ENCODE results near the gene CLEC2A. TPM values are rescaled to one million over a fixed set of nuclear protein-coding genes. Genes with fewer than 3 reads are reported as not detected.

Gene CLEC2A
- total and polyA plus RNA-seq, 9 of the 15 experiments (the other 6 are each of a cell fraction or from before 2014, with no cell fraction given): not detected

GRCh38 chr12:9936591-9936990 is 4.4 kb upstream of the CLEC2A start:
- in situ Hi-C loops (cut with MboI) (loop anchor here (10.0 kb wide), 1 partner anchor 102 kb away; no protein-coding TSS in a partner anchor), intact Hi-C loops (cut with micrococcal nuclease) (loop anchor here (10.0 kb wide), 1 partner anchor 58 kb away; the partner anchor contains the start of gene CLEC1B)
- FAIRE-seq (no peak), DNase-seq (ENCODE audit: extremely low read depth in 1 of 4, low spot score in 3 of 4) (no peak), ATAC-seq (no peak)
- no peaks in the 10 kb centered on the region for H3K36me3 ChIP-seq (ENCODE audit: control insufficient read depth, insufficient read depth, low read length)
- 10% methylated on average over 10 of the region's 10 CpGs for WGBS (ENCODE audit: insufficient coverage, low coverage, missing lambda C conversion rate)
- no peaks in the 10 kb centered on the region; a peak in 1 of 5 replicates for H3K27me3 ChIP-seq (ENCODE audit: control insufficient read depth in 2 of 2, insufficient read depth in 2 of 2, low read length in 2 of 2)
- H2AFZ ChIP-seq (ENCODE audit: low read depth, low read length): peak overlapping the region; percentile 68; the same call in 1 of the 2 replicates
- no peak overlapping the region for H3K27ac ChIP-seq (ENCODE audit: extremely low read depth, low read depth, low read length)
- ChIA-PET CTCF (ENCODE audit: low intra/inter-chr PET ratio) (no interaction called here), POLR2A (interaction anchor here (0.7 kb wide), 1 partner anchor 158 kb away, joined by 3 read pairs; no protein-coding TSS in a partner anchor)
- BruUV-seq (replicated peaks): no TSS peak
- H3K4me2 ChIP-seq (ENCODE audit: insufficient read depth, low read length): no peak overlapping the region
- H4K20me1 ChIP-seq (replicated peaks; ENCODE audit: control insufficient read depth, insufficient read depth, low read length): no peaks in the 10 kb centered on the region
- H3K79me2 ChIP-seq (ENCODE audit: control insufficient read depth, insufficient read depth, low read length): no peaks in the 10 kb centered on the region
- no peak overlapping the region for H3K9ac ChIP-seq (ENCODE audit: insufficient read depth in 1 of 2, low read depth in 2 of 2, low read length in 2 of 2)
- H3K9me3 ChIP-seq (replicated peaks; ENCODE audit: control insufficient read depth, insufficient read depth, low read depth, low read length): no peaks in the 10 kb centered on the region
- no peaks in the 10 kb centered on the region for H3K4me1 ChIP-seq (replicated peaks in 1 of 2; ENCODE audit: control insufficient read depth in 2 of 2, insufficient read depth in 2 of 2, low read length in 2 of 2)
- TF ChIP-seq L3MBTL2 (IDR thresholded peaks at IDR 0.05) (peak; percentile 35; the same call in 1 of the 2 replicates), HNRNPUL1 (IDR thresholded peaks at IDR 0.05; ENCODE audit: low read length) (no peak)
- no peak overlapping the region for H3K4me3 ChIP-seq
- no peaks in the 10 kb centered on the region for H3K9me1 ChIP-seq (ENCODE audit: control insufficient read depth, insufficient read depth, low read length)

- intact Hi-C loops (cut with micrococcal nuclease) (loop anchor here (10.0 kb wide), 1 partner anchor 60 kb away; the partner anchor contains the start of gene CLEC1B), in situ Hi-C loops (cut with MboI) (loop anchor here (10.0 kb wide), 1 partner anchor 100 kb away; no protein-coding TSS in a partner anchor)
- 20% methylated on average over 2 of the region's 2 CpGs for WGBS (ENCODE audit: insufficient coverage, low coverage, missing lambda C conversion rate)
- TF ChIP-seq KDM1A (IDR thresholded peaks at IDR 0.05): no peak
- TF ChIP-seq KLF1 (tag; IDR thresholded peaks at IDR 0.05): no peak
- no peak for TF ChIP-seq CEBPZ (IDR thresholded peaks at IDR 0.05; ENCODE audit: borderline replicate concordance, low read depth, low read length)
- TF ChIP-seq ZNF408 (CRISPR knock-in tag; IDR thresholded peaks at IDR 0.05; ENCODE audit: low read depth): no peak
- TF ChIP-seq MITF (IDR thresholded peaks at IDR 0.05): no peak
- no peak for TF ChIP-seq HINFP (tag; conservative IDR thresholded peaks at IDR 0.05; ENCODE audit: low read depth)
- no peak for TF ChIP-seq ZNF140 (CRISPR knock-in tag; IDR thresholded peaks at IDR 0.05)
- TF ChIP-seq ELF4 (CRISPR knock-in tag; IDR thresholded peaks at IDR 0.05): no peak
Measured at GRCh38 chr12:9935026-9935425, 2.9 kb upstream of the CLEC2A start.

More at GRCh38 chr12:9935026-9935425, 2.9 kb upstream of the CLEC2A start:
- FAIRE-seq (no peak), ATAC-seq (no peak), DNase-seq (ENCODE audit: extremely low read depth in 1 of 4, low spot score in 3 of 4) (no peak)
- Histone ChIP-seq H3K4me1 (replicated peaks in 1 of 2; ENCODE audit: control insufficient read depth in 2 of 2, insufficient read depth in 2 of 2, low read length in 2 of 2) (no peaks in the 10 kb centered on the region), H3K4me2 (ENCODE audit: insufficient read depth, low read length) (no peak overlapping the region), H3K9me1 (ENCODE audit: control insufficient read depth, insufficient read depth, low read length) (no peaks in the 10 kb centered on the region), H3K27me3 (ENCODE audit: control insufficient read depth in 2 of 2, insufficient read depth in 2 of 2, low read length in 2 of 2) (no peaks in the 10 kb centered on the region), H3K9me3 (replicated peaks; ENCODE audit: control insufficient read depth, insufficient read depth, low read depth, low read length) (no peaks in the 10 kb centered on the region), H2AFZ (ENCODE audit: low read depth, low read length) (no peak overlapping the region), H3K36me3 (ENCODE audit: control insufficient read depth, insufficient read depth, low read length) (no peaks in the 10 kb centered on the region), H3K27ac (ENCODE audit: extremely low read depth, low read depth, low read length) (no peak overlapping the region), H3K79me2 (ENCODE audit: control insufficient read depth, insufficient read depth, low read length) (no peaks in the 10 kb centered on the region), H4K20me1 (replicated peaks; ENCODE audit: control insufficient read depth, insufficient read depth, low read length) (no peaks in the 10 kb centered on the region), H3K9ac (ENCODE audit: insufficient read depth in 1 of 2, low read depth in 2 of 2, low read length in 2 of 2) (no peak overlapping the region), H3K4me3 (no peak overlapping the region)
- no TSS peak for BruUV-seq (replicated peaks)
- CTCF ChIA-PET (ENCODE audit: low intra/inter-chr PET ratio): no interaction called here
- POLR2A ChIA-PET: no interaction called here
